A549 (cell line): ENCODE results near the gene NIBAN1.

Source experiments
- EP300 ChIP-seq, 2 experiments: fragments of >200 bp; sonication (Bioruptor Twin); formaldehyde crosslinking; IDR thresholded peaks; 2 replicates in 1 of 2; 3 replicates in 1 of 2; pipeline ENCODE4 v1.6.1; 2016 to 2017
- HDAC2 ChIP-seq: fragments of 200-600 bp; sonication (generic); IDR thresholded peaks from 2 replicates; pipeline ENCODE4 v1.6.1; 2016
- JUN ChIP-seq, 2 experiments: fragments of >200 bp; sonication (Bioruptor Twin); formaldehyde crosslinking; IDR thresholded peaks; 2 replicates in 1 of 2; 3 replicates in 1 of 2; pipeline ENCODE4 v1.6.1; 2016 to 2017
- KDM1A ChIP-seq: fragments of 200-600 bp; sonication (generic); IDR thresholded peaks from 2 replicates; pipeline ENCODE4 v1.6.1; 2016; ENCODE audit warnings: low read depth, mild to moderate bottlenecking
- POLR2A ChIP-seq: IDR thresholded peaks from 2 replicates; pipeline ENCODE4 v1.6.1; 2012; ENCODE audit warnings: mild to moderate bottlenecking, low read length
- RAD21 ChIP-seq, 2 experiments: fragments of >200 bp in 1 of 2; sonication (Bioruptor Twin) in 1 of 2; formaldehyde crosslinking in 1 of 2; IDR thresholded peaks in 1 of 2; conservative IDR thresholded peaks in 1 of 2; 2 replicates in 1 of 2; 3 replicates in 1 of 2; pipeline ENCODE4 v1.6.1; 2012 to 2018; ENCODE audit warnings: inconsistent platforms in 1 of 2
- RFX5 ChIP-seq: fragments of 450-650 bp; IDR thresholded peaks from 2 replicates; pipeline ENCODE4 v1.7.1; 2014; ENCODE audit warnings: antibody characterized with exemption, mild to moderate bottlenecking, moderate library complexity
- RNF2 ChIP-seq: fragments of 200-600 bp; sonication (generic); IDR thresholded peaks from 2 replicates; pipeline ENCODE4 v1.6.1; 2016; ENCODE audit warnings: low read depth, mild to moderate bottlenecking, antibody characterized with exemption, moderate library complexity, borderline replicate concordance
- SREBF2 ChIP-seq: fragments of 450-650 bp; IDR thresholded peaks from 2 replicates; pipeline ENCODE4 v1.6.1; 2014; ENCODE audit warnings: mild to moderate bottlenecking, moderate library complexity
- ZNF302 ChIP-seq: fragments of 250-450 bp; sonication (Bioruptor Pico); IDR thresholded peaks from 2 replicates; pipeline ENCODE4 v1.9.0; 2021; ENCODE audit warnings: inconsistent platforms, mild to moderate bottlenecking, moderate library complexity
- TF ChIP-seq, protein P1 (sequence below): fragments of >200 bp; sonication (Bioruptor Twin); formaldehyde crosslinking; IDR thresholded peaks from 3 replicates; pipeline ENCODE4 v1.5.1; 2016
- TF ChIP-seq, protein P2 (sequence below): IDR thresholded peaks from 2 replicates; pipeline ENCODE4 v1.6.1; 2012
- TF ChIP-seq, protein P3 (sequence below): fragments of 250-450 bp; sonication (Bioruptor Pico); IDR thresholded peaks from 2 replicates; pipeline ENCODE4 v1.5.0; 2021; ENCODE audit warnings: mild to moderate bottlenecking, moderate library complexity, borderline replicate concordance
- TF ChIP-seq, protein P4 (sequence below): IDR thresholded peaks from 2 replicates; pipeline ENCODE4 v1.6.1; 2012

DNA sequence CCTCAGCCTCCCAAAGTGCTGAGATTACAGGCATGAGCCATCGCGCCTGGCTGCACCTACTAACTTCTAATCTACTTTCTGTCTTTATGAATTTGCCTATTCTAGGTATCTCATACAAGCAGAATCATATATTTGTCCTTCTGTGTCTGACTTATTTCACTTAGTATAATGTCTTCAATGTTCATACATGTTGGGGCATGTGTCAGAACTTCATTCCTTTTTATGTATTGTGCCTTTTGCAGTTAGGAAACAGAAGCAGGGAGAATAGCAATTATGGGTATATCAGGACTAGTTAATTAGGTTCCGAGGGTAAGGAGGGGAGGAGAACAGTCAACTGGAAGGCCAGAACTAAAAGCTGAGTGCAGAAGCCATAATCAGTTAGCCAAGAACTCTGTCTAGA lies 18.0 kb upstream of the NIBAN1 start:
- TF ChIP-seq, protein P1, sequence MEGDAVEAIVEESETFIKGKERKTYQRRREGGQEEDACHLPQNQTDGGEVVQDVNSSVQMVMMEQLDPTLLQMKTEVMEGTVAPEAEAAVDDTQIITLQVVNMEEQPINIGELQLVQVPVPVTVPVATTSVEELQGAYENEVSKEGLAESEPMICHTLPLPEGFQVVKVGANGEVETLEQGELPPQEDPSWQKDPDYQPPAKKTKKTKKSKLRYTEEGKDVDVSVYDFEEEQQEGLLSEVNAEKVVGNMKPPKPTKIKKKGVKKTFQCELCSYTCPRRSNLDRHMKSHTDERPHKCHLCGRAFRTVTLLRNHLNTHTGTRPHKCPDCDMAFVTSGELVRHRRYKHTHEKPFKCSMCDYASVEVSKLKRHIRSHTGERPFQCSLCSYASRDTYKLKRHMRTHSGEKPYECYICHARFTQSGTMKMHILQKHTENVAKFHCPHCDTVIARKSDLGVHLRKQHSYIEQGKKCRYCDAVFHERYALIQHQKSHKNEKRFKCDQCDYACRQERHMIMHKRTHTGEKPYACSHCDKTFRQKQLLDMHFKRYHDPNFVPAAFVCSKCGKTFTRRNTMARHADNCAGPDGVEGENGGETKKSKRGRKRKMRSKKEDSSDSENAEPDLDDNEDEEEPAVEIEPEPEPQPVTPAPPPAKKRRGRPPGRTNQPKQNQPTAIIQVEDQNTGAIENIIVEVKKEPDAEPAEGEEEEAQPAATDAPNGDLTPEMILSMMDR: no peak
- TF ChIP-seq EP300 (IDR thresholded peaks at IDR 0.05) (no peak), ZNF302 (CRISPR knock-in tag) (no peak), POLR2A (no peak), RAD21 (conservative IDR thresholded peaks at IDR 0.05 in 1 of 2, IDR thresholded peaks at IDR 0.05 in 1 of 2) (no peak), JUN (IDR thresholded peaks at IDR 0.05) (no peak), SREBF2 (no peak), RFX5 (no peak), RNF2 (no peak), KDM1A (no peak), HDAC2 (no peak)
- TF ChIP-seq, protein P2, sequence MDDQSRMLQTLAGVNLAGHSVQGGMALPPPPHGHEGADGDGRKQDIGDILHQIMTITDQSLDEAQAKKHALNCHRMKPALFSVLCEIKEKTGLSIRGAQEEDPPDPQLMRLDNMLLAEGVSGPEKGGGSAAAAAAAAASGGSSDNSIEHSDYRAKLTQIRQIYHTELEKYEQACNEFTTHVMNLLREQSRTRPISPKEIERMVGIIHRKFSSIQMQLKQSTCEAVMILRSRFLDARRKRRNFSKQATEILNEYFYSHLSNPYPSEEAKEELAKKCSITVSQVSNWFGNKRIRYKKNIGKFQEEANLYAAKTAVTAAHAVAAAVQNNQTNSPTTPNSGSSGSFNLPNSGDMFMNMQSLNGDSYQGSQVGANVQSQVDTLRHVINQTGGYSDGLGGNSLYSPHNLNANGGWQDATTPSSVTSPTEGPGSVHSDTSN: no peak
- TF ChIP-seq, protein P3, sequence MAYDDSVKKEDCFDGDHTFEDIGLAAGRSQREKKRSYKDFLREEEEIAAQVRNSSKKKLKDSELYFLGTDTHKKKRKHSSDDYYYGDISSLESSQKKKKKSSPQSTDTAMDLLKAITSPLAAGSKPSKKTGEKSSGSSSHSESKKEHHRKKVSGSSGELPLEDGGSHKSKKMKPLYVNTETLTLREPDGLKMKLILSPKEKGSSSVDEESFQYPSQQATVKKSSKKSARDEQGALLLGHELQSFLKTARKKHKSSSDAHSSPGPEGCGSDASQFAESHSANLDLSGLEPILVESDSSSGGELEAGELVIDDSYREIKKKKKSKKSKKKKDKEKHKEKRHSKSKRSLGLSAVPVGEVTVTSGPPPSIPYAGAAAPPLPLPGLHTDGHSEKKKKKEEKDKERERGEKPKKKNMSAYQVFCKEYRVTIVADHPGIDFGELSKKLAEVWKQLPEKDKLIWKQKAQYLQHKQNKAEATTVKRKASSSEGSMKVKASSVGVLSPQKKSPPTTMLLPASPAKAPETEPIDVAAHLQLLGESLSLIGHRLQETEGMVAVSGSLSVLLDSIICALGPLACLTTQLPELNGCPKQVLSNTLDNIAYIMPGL (CRISPR knock-in tag): no peak
- TF ChIP-seq, protein P4, sequence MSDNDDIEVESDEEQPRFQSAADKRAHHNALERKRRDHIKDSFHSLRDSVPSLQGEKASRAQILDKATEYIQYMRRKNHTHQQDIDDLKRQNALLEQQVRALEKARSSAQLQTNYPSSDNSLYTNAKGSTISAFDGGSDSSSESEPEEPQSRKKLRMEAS: no peak
